22Rv1 (cell line): ENCODE data around the gene ASH1L.

ENCODE experiments used
- ZFX ChIP-seq: fragments of 450-650 bp; IDR thresholded peaks from 2 replicates; pipeline ENCODE4 v1.6.1; 2017; ENCODE audit warnings: antibody characterized with exemption, borderline replicate concordance
- TF ChIP-seq, protein P1 (sequence below): fragments of 450-650 bp; IDR thresholded peaks from 2 replicates; pipeline ENCODE4 v1.5.1; 2017; ENCODE audit warnings: mild to moderate bottlenecking

DNA sequence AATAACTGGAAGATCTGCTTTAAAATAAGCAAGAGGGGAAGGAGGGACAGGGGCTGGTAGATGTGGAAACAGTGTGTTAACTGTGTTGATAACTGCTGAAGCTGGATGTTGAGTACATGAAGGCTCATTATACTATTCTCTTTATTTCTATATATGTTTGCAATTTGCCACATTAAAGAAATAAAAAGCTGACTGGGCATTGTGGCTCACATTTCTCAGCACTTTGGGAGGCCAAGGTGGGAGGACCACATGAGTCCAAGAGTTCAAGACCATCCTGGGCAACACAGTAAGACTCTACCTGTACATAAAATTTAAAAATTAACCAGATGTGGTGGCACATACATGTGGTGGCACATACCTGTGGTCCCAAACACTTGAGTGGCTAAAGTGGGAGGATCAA is 6.7 kb downstream of the ASH1L start:
- TF ChIP-seq, protein P1, sequence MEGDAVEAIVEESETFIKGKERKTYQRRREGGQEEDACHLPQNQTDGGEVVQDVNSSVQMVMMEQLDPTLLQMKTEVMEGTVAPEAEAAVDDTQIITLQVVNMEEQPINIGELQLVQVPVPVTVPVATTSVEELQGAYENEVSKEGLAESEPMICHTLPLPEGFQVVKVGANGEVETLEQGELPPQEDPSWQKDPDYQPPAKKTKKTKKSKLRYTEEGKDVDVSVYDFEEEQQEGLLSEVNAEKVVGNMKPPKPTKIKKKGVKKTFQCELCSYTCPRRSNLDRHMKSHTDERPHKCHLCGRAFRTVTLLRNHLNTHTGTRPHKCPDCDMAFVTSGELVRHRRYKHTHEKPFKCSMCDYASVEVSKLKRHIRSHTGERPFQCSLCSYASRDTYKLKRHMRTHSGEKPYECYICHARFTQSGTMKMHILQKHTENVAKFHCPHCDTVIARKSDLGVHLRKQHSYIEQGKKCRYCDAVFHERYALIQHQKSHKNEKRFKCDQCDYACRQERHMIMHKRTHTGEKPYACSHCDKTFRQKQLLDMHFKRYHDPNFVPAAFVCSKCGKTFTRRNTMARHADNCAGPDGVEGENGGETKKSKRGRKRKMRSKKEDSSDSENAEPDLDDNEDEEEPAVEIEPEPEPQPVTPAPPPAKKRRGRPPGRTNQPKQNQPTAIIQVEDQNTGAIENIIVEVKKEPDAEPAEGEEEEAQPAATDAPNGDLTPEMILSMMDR, result no peak
- TF ChIP-seq ZFX, result no peak
